CD4-positive, alpha-beta T cell treated with Interleukin-12 subunit alpha and Interleukin-12 subunit beta, for 1 hour (primary cell): Measurements from ENCODE around the gene DENND6B.
A peak's percentile ranks its signal among the peaks of the same experiment; 100 is the strongest.

Experiments used
- DNase-seq: peaks from one replicate; pipeline ENCODE4 v3.0.0-alpha.2; 2020

The DENND6B gene

GRCh38 chr22:50314455-50315288, 12.1 kb downstream of the DENND6B start:
- peak; percentile 77 for DNase-seq

GRCh38 chr22:50314081-50314454, 12.7 kb downstream of the DENND6B start:
- no peak for DNase-seq

GRCh38 chr22:50313600-50313999, 13.2 kb downstream of the DENND6B start:
- no peak for DNase-seq

GRCh38 chr22:50313021-50313420, 13.8 kb downstream of the DENND6B start:
- no peak for DNase-seq

GRCh38 chr22:50312371-50312770, 14.4 kb downstream of the DENND6B start:
- DNase-seq = no peak

- DNase-seq = no peak
Measured at GRCh38 chr22:50311606-50312351, 15.0 kb downstream of the DENND6B start.

- no peak for DNase-seq
Measured at GRCh38 chr22:50310949-50311444, 15.8 kb downstream of the DENND6B start.

GRCh38 chr22:50310031-50310722, 16.6 kb downstream of the DENND6B start:
- DNase-seq = no peak

GRCh38 chr22:50309601-50309991, 17.2 kb downstream of the DENND6B start:
- no peak for DNase-seq

- no peak for DNase-seq
Measured at GRCh38 chr22:50308986-50309600, 17.7 kb downstream of the DENND6B start.

GRCh38 chr22:50308597-50308935, 18.2 kb downstream of the DENND6B start:
- no peak for DNase-seq

GRCh38 chr22:50307890-50308596, 18.8 kb downstream of the DENND6B start:
- no peak for DNase-seq

- DNase-seq = peak; percentile 39
Measured at GRCh38 chr22:50306753-50307749, 19.8 kb downstream of the DENND6B start, which contains the start of gene PLXNB2. TSS of gene PLXNB2 (minus strand) at chr22:50307646. CDS start at chr22:50290584, 17,062 bp downstream.

GRCh38 chr22:50305923-50306566, 20.8 kb downstream of the DENND6B start:
- peak; percentile 22 for DNase-seq

GRCh38 chr22:50305393-50305922, 21.4 kb downstream of the DENND6B start:
- no peak for DNase-seq

- peak; percentile 21 for DNase-seq
Measured at GRCh38 chr22:50304528-50305392, 22.1 kb downstream of the DENND6B start.

- peak; percentile 25 for DNase-seq
Measured at GRCh38 chr22:50303848-50304527, 22.8 kb downstream of the DENND6B start.

- no peak for DNase-seq
Measured at GRCh38 chr22:50303515-50303847, 23.3 kb downstream of the DENND6B start.

GRCh38 chr22:50302564-50302963, 24.2 kb downstream of the DENND6B start:
- no peak for DNase-seq
